Measurements from ENCODE around the gene APOL1.
A peak's percentile ranks its signal among the peaks of the same experiment; 100 is the strongest.
"Not testable (repeated sequence)": the region's sequence is repeated elsewhere in the genome, so short reads cannot be mapped to it uniquely, and the experiment has no call there.

Gene APOL1

GRCh38 chr22:36277482-36278291 is 24.8 kb downstream of the APOL1 start:
- DNase-seq, result peak; percentile 14

GRCh38 chr22:36279219-36279666 is 26.3 kb downstream of the APOL1 start:
- DNase-seq, result no peak

- no peak for DNase-seq
Observed at GRCh38 chr22:36280379-36280778, 27.4 kb downstream of the APOL1 start.

GRCh38 chr22:36281781-36282327 is 28.9 kb downstream of the APOL1 start:
- no peak for DNase-seq

- no peak for DNase-seq
Observed at GRCh38 chr22:36282328-36282831, 29.4 kb downstream of the APOL1 start.

GRCh38 chr22:36284171-36284571 is 31.2 kb downstream of the APOL1 start:
- DNase-seq, result no peak

GRCh38 chr22:36285017-36285416 is 32.1 kb downstream of the APOL1 start:
- DNase-seq, result no peak

GRCh38 chr22:36285545-36285944 is 32.6 kb downstream of the APOL1 start:
- DNase-seq, result no peak

- peak; percentile 30 for DNase-seq
Observed at GRCh38 chr22:36286096-36286957, 33.4 kb downstream of the APOL1 start.

GRCh38 chr22:36287881-36288515 is 35.1 kb downstream of the APOL1 start:
- no peak for DNase-seq

- DNase-seq, result no peak
Observed at GRCh38 chr22:36288571-36289405, 35.9 kb downstream of the APOL1 start.

GRCh38 chr22:36289406-36289870 is 36.5 kb downstream of the APOL1 start:
- DNase-seq, result no peak

- not testable (repeated sequence) for DNase-seq
Observed at GRCh38 chr22:36289948-36290371, 37.0 kb downstream of the APOL1 start.

- DNase-seq, result not testable (repeated sequence)
Observed at GRCh38 chr22:36290391-36291075, 37.6 kb downstream of the APOL1 start.

- DNase-seq, result no peak
Observed at GRCh38 chr22:36291831-36292740, 39.2 kb downstream of the APOL1 start.

GRCh38 chr22:36292823-36293530 is 40.0 kb downstream of the APOL1 start:
- DNase-seq, result no peak

GRCh38 chr22:36293606-36294292 is 40.8 kb downstream of the APOL1 start:
- no peak for DNase-seq

- DNase-seq, result no peak
Observed at GRCh38 chr22:36294293-36294620, 41.3 kb downstream of the APOL1 start.

GRCh38 chr22:36294801-36295200 is 41.9 kb downstream of the APOL1 start:
- DNase-seq, result no peak
